ENCODE results near the gene LRRC4. TPM values are rescaled to one million over a fixed set of nuclear protein-coding genes. Genes with fewer than 3 reads are reported as not detected.

Gene LRRC4
- total RNA-seq, 4 donors from 2014 or later = 1.6 to 2.5 (median 2.1) TPM; not detected in 1

DNA sequence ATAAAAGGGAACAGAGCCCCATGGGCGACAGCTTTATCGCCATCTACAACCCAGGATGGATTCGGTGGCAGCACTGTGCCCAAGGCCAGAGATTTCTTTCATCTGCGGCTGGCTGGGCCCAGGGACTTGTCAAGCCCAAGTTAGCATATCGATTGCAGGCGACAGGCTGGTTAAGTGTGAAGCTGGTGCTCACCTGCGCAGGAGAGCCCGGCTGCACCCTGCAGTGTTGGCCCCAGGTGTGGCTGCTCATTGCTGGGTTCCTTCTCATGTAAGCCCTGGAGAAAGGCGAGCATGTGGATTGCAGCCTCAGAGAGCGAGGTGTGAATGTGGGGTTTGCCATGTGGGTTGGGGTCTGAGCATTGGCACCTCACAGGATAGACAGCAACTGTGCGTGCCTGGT is 40.6 kb upstream of the LRRC4 start:
- no peak overlapping the region for H3K4me3 ChIP-seq
- TF ChIP-seq POLR2A (IDR thresholded peaks at IDR 0.05) = no peak
- TF ChIP-seq, protein P1, sequence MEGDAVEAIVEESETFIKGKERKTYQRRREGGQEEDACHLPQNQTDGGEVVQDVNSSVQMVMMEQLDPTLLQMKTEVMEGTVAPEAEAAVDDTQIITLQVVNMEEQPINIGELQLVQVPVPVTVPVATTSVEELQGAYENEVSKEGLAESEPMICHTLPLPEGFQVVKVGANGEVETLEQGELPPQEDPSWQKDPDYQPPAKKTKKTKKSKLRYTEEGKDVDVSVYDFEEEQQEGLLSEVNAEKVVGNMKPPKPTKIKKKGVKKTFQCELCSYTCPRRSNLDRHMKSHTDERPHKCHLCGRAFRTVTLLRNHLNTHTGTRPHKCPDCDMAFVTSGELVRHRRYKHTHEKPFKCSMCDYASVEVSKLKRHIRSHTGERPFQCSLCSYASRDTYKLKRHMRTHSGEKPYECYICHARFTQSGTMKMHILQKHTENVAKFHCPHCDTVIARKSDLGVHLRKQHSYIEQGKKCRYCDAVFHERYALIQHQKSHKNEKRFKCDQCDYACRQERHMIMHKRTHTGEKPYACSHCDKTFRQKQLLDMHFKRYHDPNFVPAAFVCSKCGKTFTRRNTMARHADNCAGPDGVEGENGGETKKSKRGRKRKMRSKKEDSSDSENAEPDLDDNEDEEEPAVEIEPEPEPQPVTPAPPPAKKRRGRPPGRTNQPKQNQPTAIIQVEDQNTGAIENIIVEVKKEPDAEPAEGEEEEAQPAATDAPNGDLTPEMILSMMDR (IDR thresholded peaks at IDR 0.05) = no peak
- no peaks in the 10 kb centered on the region for H3K4me1 ChIP-seq
- H3K27ac ChIP-seq = no peak overlapping the region
- H3K27me3 ChIP-seq = no peaks in the 10 kb centered on the region
- no peaks in the 10 kb centered on the region for H3K9me3 ChIP-seq
- H3K36me3 ChIP-seq = no peaks in the 10 kb centered on the region
- no peak for DNase-seq

- no peak for DNase-seq
- Histone ChIP-seq H3K4me1 (no peaks in the 10 kb centered on the region), H3K4me3 (no peak overlapping the region), H3K36me3 (no peaks in the 10 kb centered on the region), H3K9me3 (no peaks in the 10 kb centered on the region), H3K27me3 (no peaks in the 10 kb centered on the region), H3K27ac (no peak overlapping the region)
- TF ChIP-seq, protein P1 (IDR thresholded peaks at IDR 0.05) = no peak
- TF ChIP-seq POLR2A (IDR thresholded peaks at IDR 0.05) = no peak
These were observed 40.1 kb upstream of the LRRC4 start for GRCh38 chr7:128071376-128071775.

DNA sequence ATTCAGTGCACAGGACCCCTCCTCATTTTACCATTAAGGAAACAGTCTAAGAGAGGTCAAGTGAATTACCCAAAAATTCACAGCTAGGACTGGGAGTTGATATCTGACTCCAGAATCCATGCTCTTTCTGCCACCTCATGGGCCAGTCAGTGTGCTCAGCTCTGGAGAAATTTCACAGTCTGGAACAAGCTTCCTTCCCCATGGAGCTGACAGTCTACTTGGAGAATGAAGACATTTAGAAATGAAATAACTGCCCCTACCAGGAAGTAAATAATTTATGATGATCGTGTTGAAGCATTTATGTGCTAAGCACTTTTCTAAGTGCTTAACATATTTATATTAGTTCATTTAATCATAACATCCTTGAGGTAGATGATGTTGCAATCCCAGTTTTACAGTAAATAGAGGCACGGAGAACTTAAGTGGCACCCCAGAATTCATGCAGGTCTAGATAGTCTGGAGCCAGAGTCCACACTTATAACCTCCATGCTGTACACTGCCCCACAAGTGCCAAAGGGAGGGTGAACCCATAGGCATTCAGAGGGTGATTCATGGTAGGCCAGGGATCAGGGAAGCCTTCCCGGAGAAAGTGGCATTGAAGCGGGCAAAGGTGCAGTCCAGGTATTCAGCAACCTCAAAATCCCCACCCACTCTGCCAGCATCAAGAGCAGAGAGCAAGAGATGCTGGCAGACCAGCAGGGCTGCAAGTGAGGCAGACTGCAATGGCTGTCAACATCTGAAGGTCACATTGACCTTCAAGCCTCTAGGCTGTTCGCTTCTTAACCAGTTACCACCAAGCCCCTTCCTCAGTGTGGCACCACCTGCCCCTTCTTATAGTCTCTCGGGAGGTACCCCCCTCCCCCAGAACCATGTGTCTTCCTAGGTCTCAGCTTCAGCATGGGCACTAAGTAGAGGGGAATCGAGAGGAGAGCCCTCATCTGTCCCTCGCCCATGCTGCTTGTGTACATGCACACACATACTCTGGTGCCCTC is 38.4 kb upstream of the LRRC4 start:
- Histone ChIP-seq H3K27me3 (no peaks in the 10 kb centered on the region), H3K4me1 (no peaks in the 10 kb centered on the region), H3K36me3 (no peaks in the 10 kb centered on the region), H3K27ac (no peak overlapping the region), H3K9me3 (no peaks in the 10 kb centered on the region), H3K4me3 (no peak overlapping the region)
- TF ChIP-seq POLR2A (IDR thresholded peaks at IDR 0.05) = no peak
- TF ChIP-seq, protein P1 (IDR thresholded peaks at IDR 0.05) = no peak
- DNase-seq = no peak

DNA sequence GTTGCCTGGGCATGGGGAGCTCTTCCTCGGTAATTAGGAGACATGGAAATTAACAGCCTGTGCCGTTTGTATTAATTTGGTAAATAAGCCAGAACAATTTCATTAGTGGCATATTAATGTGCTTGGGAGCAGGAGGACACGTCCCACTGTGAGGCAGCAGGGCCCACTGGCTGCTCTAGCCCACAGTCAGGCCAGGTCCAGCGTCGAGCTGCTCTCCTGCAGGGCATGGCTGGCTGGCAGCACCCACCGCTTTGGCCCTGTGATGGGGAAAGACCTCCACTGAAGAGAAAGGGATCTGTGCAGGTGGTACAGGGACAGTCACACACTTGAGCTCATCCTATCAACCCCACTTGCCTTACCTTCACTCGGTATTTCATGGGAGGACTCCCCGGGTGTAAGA is 37.5 kb upstream of the LRRC4 start:
- no peak overlapping the region for H3K4me3 ChIP-seq
- no peaks in the 10 kb centered on the region for H3K27me3 ChIP-seq
- no peaks in the 10 kb centered on the region for H3K9me3 ChIP-seq
- no peak for DNase-seq
- H3K36me3 ChIP-seq = no peaks in the 10 kb centered on the region
- H3K4me1 ChIP-seq = no peaks in the 10 kb centered on the region
- H3K27ac ChIP-seq = no peak overlapping the region
- no peak for TF ChIP-seq POLR2A (IDR thresholded peaks at IDR 0.05)
- TF ChIP-seq, protein P1 (IDR thresholded peaks at IDR 0.05) = no peak

DNA sequence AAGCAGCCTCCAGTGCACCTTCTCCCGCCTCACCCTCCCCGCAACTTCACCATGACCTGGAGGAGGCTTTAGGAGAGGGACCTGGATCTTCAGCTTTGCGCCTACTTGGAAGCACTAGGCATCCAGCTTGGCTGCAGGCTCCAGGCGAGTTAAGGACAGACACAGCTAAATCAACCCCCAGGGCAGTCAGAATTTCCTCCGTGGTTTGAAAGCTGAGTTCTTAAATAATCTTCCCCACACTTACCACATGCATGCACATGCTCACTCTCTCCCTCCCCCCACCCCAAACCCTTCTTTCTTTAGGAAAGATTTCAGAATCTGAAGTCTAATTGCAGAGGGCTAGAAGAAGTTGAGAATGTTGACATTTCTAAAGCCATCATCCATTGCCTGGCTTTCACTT is 36.7 kb upstream of the LRRC4 start:
- Histone ChIP-seq H3K27ac (no peak overlapping the region), H3K4me3 (no peak overlapping the region)
- TF ChIP-seq, protein P1 (IDR thresholded peaks at IDR 0.05) = no peak
- TF ChIP-seq POLR2A (IDR thresholded peaks at IDR 0.05) = no peak

More for the DNA sequence above, 36.7 kb upstream of the LRRC4 start:
- no peak for DNase-seq
- H3K27me3 ChIP-seq = no peaks in the 10 kb centered on the region
- no peaks in the 10 kb centered on the region for H3K36me3 ChIP-seq
- H3K9me3 ChIP-seq = no peaks in the 10 kb centered on the region
- H3K4me1 ChIP-seq = no peaks in the 10 kb centered on the region
